ENCODE measurements around the gene GHR. TPM values are rescaled to one million over a fixed set of nuclear protein-coding genes. Genes with fewer than 3 reads are reported as not detected.

Gene GHR
- total RNA-seq, 2 experiments from 2014 or later: not detected

GRCh38 chr5:42545038-42545437 lies 121.8 kb downstream of the GHR start:
- ChIA-PET CTCF (no interaction called here), POLR2A (no interaction called here)
- no peak for DNase-seq
- no peaks in the 10 kb centered on the region for H3K4me1 Mint-ChIP-seq
- peaks cover 2% of the 10 kb centered on the region for H3K27me3 Mint-ChIP-seq
- H3K9me3 Mint-ChIP-seq: no peaks in the 10 kb centered on the region
- no peak overlapping the region for H3K4me3 Mint-ChIP-seq
- no peaks in the 10 kb centered on the region for H3K36me3 Mint-ChIP-seq (ENCODE audit: low read depth)
- no peak overlapping the region for H3K27ac Mint-ChIP-seq

- CTCF ChIA-PET: no interaction called here
- Mint-ChIP-seq H3K4me3 (no peak overlapping the region), H3K4me1 (no peaks in the 10 kb centered on the region), H3K9me3 (no peaks in the 10 kb centered on the region), H3K27me3 (no peaks in the 10 kb centered on the region), H3K36me3 (ENCODE audit: low read depth) (no peaks in the 10 kb centered on the region), H3K27ac (no peak overlapping the region)
- DNase-seq: no peak
- POLR2A ChIA-PET: no interaction called here
These were observed 123.9 kb downstream of the GHR start for GRCh38 chr5:42547141-42547540.

GRCh38 chr5:42547894-42548293 lies 124.7 kb downstream of the GHR start:
- Mint-ChIP-seq H3K4me1 (no peaks in the 10 kb centered on the region), H3K27me3 (no peaks in the 10 kb centered on the region), H3K36me3 (ENCODE audit: low read depth) (no peaks in the 10 kb centered on the region), H3K9me3 (no peaks in the 10 kb centered on the region), H3K27ac (no peak overlapping the region), H3K4me3 (no peak overlapping the region)
- no peak for DNase-seq
- POLR2A ChIA-PET: no interaction called here
- CTCF ChIA-PET: no interaction called here

GRCh38 chr5:42552597-42552996 lies 129.4 kb downstream of the GHR start:
- Mint-ChIP-seq H3K4me1 (no peaks in the 10 kb centered on the region), H3K4me3 (no peak overlapping the region), H3K27me3 (no peaks in the 10 kb centered on the region), H3K36me3 (ENCODE audit: low read depth) (no peaks in the 10 kb centered on the region), H3K9me3 (no peaks in the 10 kb centered on the region), H3K27ac (no peak overlapping the region)
- DNase-seq: no peak
- ChIA-PET POLR2A (no interaction called here), CTCF (no interaction called here)

DNA sequence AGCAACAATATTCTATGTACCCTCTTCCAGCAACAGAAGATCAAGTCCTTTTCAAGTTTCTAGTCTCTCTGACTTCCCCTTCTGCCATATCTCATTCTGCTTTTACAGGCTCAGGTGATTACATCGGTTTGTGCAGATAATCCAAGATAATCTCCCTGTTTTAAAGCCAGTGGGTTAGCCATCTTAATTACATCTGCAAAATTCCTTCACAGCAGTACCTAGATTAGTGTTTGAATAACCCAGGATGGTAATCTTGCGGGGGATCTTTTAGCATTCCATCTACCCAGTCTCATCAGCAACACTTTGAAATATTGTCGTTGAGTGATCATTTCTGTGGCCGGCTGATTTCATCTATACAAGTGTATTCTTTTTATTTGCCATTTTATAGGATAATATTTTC lies 130.2 kb downstream of the GHR start:
- H3K9me3 Mint-ChIP-seq: no peaks in the 10 kb centered on the region
- DNase-seq: no peak
- no peak overlapping the region for H3K27ac Mint-ChIP-seq
- no peak overlapping the region for H3K4me3 Mint-ChIP-seq
- ChIA-PET POLR2A (no interaction called here), CTCF (no interaction called here)
- H3K4me1 Mint-ChIP-seq: no peaks in the 10 kb centered on the region
- H3K36me3 Mint-ChIP-seq (ENCODE audit: low read depth): no peaks in the 10 kb centered on the region
- no peaks in the 10 kb centered on the region for H3K27me3 Mint-ChIP-seq

- H3K36me3 Mint-ChIP-seq (ENCODE audit: low read depth): no peaks in the 10 kb centered on the region
- ChIA-PET CTCF (no interaction called here), POLR2A (no interaction called here)
- H3K27ac Mint-ChIP-seq: no peak overlapping the region
- H3K9me3 Mint-ChIP-seq: no peaks in the 10 kb centered on the region
- DNase-seq: no peak
- no peaks in the 10 kb centered on the region for H3K27me3 Mint-ChIP-seq
- H3K4me1 Mint-ChIP-seq: no peaks in the 10 kb centered on the region
- no peak overlapping the region for H3K4me3 Mint-ChIP-seq
These were observed 131.8 kb downstream of the GHR start for GRCh38 chr5:42555010-42555409.

- no peak for DNase-seq
- peaks cover 4% of the 10 kb centered on the region for H3K27me3 Mint-ChIP-seq
- H3K36me3 Mint-ChIP-seq (ENCODE audit: low read depth): no peaks in the 10 kb centered on the region
- H3K4me1 Mint-ChIP-seq: no peaks in the 10 kb centered on the region
- H3K4me3 Mint-ChIP-seq: no peak overlapping the region
- no peak overlapping the region for H3K27ac Mint-ChIP-seq
- ChIA-PET CTCF (no interaction called here), POLR2A (no interaction called here)
- H3K9me3 Mint-ChIP-seq: no peaks in the 10 kb centered on the region
These were observed 132.6 kb downstream of the GHR start for GRCh38 chr5:42555797-42556196.

DNA sequence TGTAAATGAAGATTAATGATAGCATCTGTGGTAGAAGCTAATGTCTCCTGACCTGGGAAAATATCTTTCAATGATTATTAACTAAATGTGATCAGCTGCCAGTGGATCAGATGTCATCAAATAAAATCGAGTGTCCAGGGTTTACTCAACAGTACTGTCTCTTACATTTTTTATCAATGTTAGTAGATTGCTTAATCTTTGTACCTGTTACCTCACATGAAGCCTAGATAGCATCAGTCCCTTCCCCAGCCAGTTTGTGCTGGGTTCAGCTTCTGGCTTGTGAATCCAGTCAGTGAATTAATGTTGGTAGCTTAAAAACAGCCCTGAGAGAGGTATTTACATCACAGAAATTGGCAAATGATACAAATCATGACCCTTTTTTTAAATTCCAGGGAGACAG lies 134.4 kb downstream of the GHR start:
- Mint-ChIP-seq H3K27me3 (peaks cover 4% of the 10 kb centered on the region), H3K36me3 (ENCODE audit: low read depth) (no peaks in the 10 kb centered on the region), H3K4me3 (no peak overlapping the region), H3K4me1 (no peaks in the 10 kb centered on the region), H3K9me3 (no peaks in the 10 kb centered on the region), H3K27ac (no peak overlapping the region)
- CTCF ChIA-PET: no interaction called here
- no peak for DNase-seq
- POLR2A ChIA-PET: no interaction called here

- Mint-ChIP-seq H3K9me3 (no peaks in the 10 kb centered on the region), H3K4me1 (no peaks in the 10 kb centered on the region), H3K36me3 (ENCODE audit: low read depth) (no peaks in the 10 kb centered on the region), H3K27me3 (peaks cover 4% of the 10 kb centered on the region), H3K27ac (no peak overlapping the region), H3K4me3 (no peak overlapping the region)
- CTCF ChIA-PET: no interaction called here
- POLR2A ChIA-PET: no interaction called here
- no peak for DNase-seq
These were observed 138.4 kb downstream of the GHR start for GRCh38 chr5:42561656-42562055.

DNA sequence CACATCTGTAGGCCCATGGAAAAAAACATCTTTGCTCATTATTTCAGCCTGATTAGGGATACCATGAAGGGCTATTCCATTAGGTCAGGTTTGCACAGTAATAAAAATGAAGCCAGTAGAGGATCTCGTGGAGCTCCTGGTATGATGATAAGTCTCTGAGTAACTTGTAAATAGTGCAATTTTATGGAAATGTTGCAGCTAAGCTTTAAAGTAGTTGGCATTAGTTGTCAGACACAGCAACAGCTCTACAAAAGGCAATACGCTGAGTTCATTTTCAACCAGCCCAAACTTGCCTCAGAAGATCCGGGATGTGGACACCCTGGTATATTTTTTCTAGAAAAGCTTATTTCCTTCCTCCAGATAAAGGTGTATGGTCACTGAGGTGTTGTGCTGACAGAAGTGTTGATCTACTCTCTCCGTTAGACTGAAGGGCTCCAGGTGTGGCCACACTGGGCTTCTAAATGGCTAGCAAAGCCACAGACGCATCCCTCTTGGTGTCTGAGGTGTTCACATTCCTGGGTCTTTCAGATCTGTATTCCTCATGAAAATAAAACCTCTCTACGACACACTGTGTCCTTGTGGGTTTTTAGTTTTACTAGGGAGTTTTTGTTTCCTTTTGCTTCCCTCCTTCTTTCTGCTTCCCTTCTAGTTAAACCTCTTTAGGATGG lies 141.6 kb downstream of the GHR start:
- DNase-seq: no peak
- Mint-ChIP-seq H3K27me3 (peaks cover 4% of the 10 kb centered on the region), H3K4me3 (no peak overlapping the region), H3K36me3 (ENCODE audit: low read depth) (no peaks in the 10 kb centered on the region), H3K4me1 (no peaks in the 10 kb centered on the region), H3K27ac (no peak overlapping the region), H3K9me3 (no peaks in the 10 kb centered on the region)
- ChIA-PET POLR2A (no interaction called here), CTCF (interaction anchor here (1.2 kb wide), 2 partner anchors 16 to 19 kb away, joined by 3 read pairs; no protein-coding TSS in a partner anchor)

DNA sequence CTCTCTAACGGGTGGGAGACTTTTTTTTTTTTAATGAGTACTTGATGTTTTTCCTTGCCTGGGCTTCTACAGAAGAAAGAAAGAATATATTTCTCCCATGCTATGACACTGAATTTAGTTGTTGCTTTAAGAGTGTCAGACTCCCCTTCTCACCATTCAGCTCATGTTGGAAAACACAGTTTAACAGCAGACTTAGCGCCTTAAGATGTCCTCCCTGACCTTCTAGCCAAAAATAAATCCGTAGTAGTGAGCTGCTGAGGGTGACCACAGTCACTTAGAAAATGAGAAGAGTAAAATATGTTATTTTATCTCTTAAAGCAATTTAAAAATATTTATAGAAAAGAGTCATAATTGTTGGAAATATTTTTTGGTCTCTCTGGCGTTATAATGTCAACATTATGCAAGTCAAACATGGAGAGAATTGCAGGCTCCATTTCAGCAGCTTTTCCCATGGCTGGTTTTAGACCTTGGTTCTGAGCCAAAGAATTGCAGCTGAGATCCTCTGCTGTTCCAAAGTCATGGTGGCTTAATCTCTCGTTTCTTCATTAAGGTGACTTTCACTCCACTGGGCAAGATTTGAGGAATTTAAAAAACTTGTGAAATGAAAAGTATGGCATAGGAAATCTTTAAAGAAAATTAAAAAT lies 143.5 kb downstream of the GHR start:
- no peak overlapping the region for H3K4me3 Mint-ChIP-seq
- CTCF ChIA-PET: interaction anchor here (0.8 to 1.2 kb wide), 2 partner anchors 17 to 39 kb away, joined by 3 read pairs; no protein-coding TSS in a partner anchor
- H3K4me1 Mint-ChIP-seq: no peaks in the 10 kb centered on the region

DNA sequence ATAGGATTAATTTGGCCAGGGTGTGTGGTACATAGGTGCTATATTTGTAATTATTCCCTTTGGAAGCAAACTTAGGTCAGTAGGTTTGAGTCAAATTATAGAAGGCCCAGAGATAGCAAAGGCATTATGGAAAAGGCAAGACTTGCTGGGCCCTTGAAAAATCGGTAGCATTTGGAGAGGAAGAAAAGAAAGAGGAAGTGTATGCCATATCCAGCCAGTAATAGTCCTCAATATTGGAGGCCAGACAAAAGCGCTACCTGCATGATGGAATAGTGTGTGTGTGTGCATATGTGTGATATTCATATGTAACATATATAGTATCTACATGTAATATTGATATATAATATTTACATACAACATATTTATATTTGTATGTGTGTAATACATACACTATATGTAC lies 146.1 kb downstream of the GHR start:
- DNase-seq: no peak
- ChIA-PET POLR2A (no interaction called here), CTCF (no interaction called here)

More for the DNA sequence above, 143.5 kb downstream of the GHR start:
- DNase-seq: no peak
- Mint-ChIP-seq H3K27ac (no peak overlapping the region), H3K9me3 (no peaks in the 10 kb centered on the region), H3K36me3 (ENCODE audit: low read depth) (no peaks in the 10 kb centered on the region), H3K27me3 (no peaks in the 10 kb centered on the region)
- POLR2A ChIA-PET: interaction anchor here (0.6 kb wide), 1 partner anchor 65 kb away, joined by 7 read pairs; no protein-coding TSS in a partner anchor

DNA sequence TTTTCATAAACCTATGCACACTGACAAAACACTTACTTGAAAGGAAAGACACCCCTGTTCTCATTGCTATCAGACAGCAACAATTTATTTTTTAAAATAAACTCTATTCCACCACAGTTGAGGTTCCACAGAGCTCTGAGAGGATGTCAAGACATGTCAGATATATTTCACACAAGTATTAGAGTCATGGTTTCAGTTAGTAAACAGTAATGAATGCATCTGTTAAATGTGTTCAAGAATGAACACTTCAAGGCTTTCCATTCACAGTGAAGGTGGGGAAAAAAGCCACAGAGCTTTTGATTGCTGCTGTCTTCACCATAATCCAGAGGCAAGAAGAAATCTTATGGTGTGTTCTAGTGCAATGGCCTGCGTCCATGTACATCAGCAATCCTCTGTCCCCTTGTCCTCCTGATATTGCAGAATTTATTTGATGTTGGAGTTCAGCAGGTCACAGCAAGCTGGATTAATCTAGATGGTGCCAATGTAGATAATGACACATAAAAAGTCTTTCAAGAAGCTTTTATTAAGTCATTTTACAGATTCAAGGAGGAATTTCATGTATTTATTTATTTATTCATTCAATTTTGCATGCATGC lies 146.8 kb downstream of the GHR start:
- Mint-ChIP-seq H3K27ac (no peak overlapping the region), H3K4me3 (no peak overlapping the region), H3K27me3 (no peaks in the 10 kb centered on the region), H3K9me3 (no peaks in the 10 kb centered on the region), H3K36me3 (ENCODE audit: low read depth) (no peaks in the 10 kb centered on the region), H3K4me1 (no peaks in the 10 kb centered on the region)
- ChIA-PET POLR2A (no interaction called here), CTCF (interaction anchor here (1.2 kb wide), 1 partner anchor 12 kb away, joined by 4 read pairs; no protein-coding TSS in a partner anchor)
- DNase-seq: no peak

More for the DNA sequence above, 146.1 kb downstream of the GHR start:
- Mint-ChIP-seq H3K4me1 (no peaks in the 10 kb centered on the region), H3K9me3 (no peaks in the 10 kb centered on the region), H3K4me3 (no peak overlapping the region), H3K27ac (no peak overlapping the region), H3K27me3 (no peaks in the 10 kb centered on the region), H3K36me3 (ENCODE audit: low read depth) (no peaks in the 10 kb centered on the region)
